Kasumi-1 (cell line): ENCODE data around the gene NMB.

ENCODE experiments used
- DNase-seq, 2 experiments: peaks; one replicate each; lab custom pipeline; 2025; lab: John Stamatoyannopoulos, UW

Gene NMB

DNA sequence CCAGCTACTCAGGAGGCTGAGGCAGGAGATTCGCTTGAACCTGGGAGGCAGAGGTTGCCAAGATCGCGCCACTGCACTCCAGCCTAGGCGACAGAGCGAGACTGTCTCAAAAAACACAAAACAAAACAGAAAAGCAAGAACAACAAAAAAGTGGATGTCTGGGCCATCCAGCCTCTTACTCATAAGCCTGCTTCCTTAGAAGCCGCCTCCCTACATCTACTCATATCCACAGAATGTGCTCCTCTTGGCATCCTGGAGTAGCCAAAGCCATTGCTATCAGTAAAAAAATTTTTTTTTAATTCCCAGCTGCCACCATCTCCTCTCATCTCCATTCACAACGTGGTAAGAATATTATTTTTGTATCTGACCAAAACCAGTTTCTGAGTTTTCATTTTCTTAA, 46.4 kb downstream of the NMB start:
- no peak for DNase-seq

GRCh38 chr15:84609818-84610525, 48.0 kb downstream of the NMB start:
- DNase-seq: no peak

- DNase-seq: no peak
Observed at GRCh38 chr15:84608707-84609284, 49.2 kb downstream of the NMB start.

DNA sequence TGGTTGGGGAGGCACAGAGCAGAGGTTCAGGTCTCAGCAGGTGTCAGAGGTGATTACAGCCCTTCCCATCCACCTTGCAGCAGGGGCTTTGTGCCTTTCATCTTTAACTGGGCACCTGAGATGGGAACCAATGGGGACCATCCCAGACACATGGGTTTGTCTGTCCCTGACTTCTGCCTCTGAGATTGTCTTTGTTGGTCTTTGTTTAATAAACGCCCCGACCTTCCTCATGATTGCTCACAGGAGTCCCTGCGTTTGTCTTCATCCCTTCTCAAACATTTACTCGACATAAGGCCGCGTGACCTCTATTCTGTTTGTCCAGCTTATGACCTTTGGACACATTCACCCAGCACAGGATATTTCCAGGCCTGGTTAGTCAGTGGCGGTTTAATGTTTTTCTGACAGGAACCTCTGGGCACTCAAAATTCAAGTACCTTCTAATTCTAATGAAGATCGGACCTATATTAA, 51.3 kb downstream of the NMB start:
- DNase-seq: no peak

DNA sequence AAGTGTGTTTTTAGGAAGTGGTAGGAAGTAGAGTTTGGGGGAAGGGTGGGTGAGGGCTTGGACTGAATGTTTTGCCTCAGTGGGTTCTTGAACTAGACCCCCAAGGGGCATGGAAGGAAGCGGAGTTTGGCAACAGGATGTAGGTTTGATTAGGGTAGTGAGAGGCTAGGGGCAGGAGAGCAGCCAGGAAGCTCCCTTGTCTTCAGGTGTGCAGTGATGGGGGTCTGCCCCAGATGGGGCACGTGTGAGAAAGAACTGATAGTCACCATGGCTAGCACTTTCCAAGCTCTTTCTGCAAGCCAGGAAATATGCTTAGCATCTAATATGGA, 52.5 kb downstream of the NMB start:
- DNase-seq: no peak
